SK-N-SH (cell line): ENCODE measurements around the gene PPP1R3D. TPM values are rescaled to one million over a fixed set of nuclear protein-coding genes. Genes with fewer than 3 reads are reported as not detected.

Experiments used
- CTCF ChIA-PET: fragments of 300-600, 350-600 bp; formaldehyde crosslinking; extraction: SDS; loops from one replicate; lab custom pipeline; 2021; lab: Yijun Ruan, JAX
- POLR2A ChIA-PET: fragments of 350-600 bp; sonication (Branson Sonifier 250); formaldehyde crosslinking; extraction: SDS; loops from one replicate; lab custom pipeline; 2020; ENCODE audit warnings: antibody characterized with exemption, inconsistent platforms; lab: Yijun Ruan, JAX
- DNase-seq: peaks from one replicate; pipeline ENCODE4 v3.0.0; 2012
- H2AFZ ChIP-seq: fragments of 200-600 bp; sonication (generic); 2 replicates; pipeline ENCODE4 v1.8.1; 2016; ENCODE audit warnings: antibody characterized with exemption, mild to moderate bottlenecking, low read depth
- H3F3A ChIP-seq: fragments of 200-600 bp; sonication (generic); replicated peaks from 2 replicates; pipeline ENCODE3; 2016; ENCODE audit warnings: antibody characterized with exemption, mild to moderate bottlenecking; ENCODE audit not compliant: insufficient read depth
- H3K27ac ChIP-seq, 2 experiments: fragments of 200-500 bp in 1 of 2; fragments of 200-600 bp in 1 of 2; sonication (Bioruptor generic) in 1 of 2; sonication (generic), shearing (Covaris generic) in 1 of 2; 2 replicates each; pipeline versions ENCODE4 v1.5.1 to v1.6.1; 2014 to 2016; ENCODE audit warnings: low read depth in 2 of 2, inconsistent platforms in 1 of 2, low read length in 1 of 2, mild to moderate bottlenecking in 1 of 2, mixed read lengths in 1 of 2
- H3K27me3 ChIP-seq: fragments of 200-600 bp; sonication (generic), shearing (Covaris generic); 2 replicates; pipeline ENCODE4 v1.6.1; 2016; ENCODE audit warnings: mixed run types; ENCODE audit not compliant: insufficient read depth
- H3K36me3 ChIP-seq, 2 experiments: fragments of 200-500 bp in 1 of 2; fragments of 200-600 bp in 1 of 2; sonication (Bioruptor generic) in 1 of 2; sonication (generic) in 1 of 2; replicated peaks in 1 of 2; 2 replicates each; pipeline versions ENCODE3 to v1.5.1; 2014 to 2016; ENCODE audit warnings: low read length in 1 of 2, mild to moderate bottlenecking in 1 of 2; ENCODE audit not compliant: insufficient read depth in 2 of 2, control insufficient read depth in 1 of 2
- H3K4me1 ChIP-seq, 2 experiments: fragments of 200-500 bp in 1 of 2; fragments of 200-600 bp in 1 of 2; sonication (Bioruptor generic) in 1 of 2; sonication (generic), shearing (Covaris generic) in 1 of 2; 2 replicates each; pipeline versions ENCODE4 v1.5.1 to v1.6.1; 2014 to 2016; ENCODE audit warnings: low read depth in 1 of 2, low read length in 1 of 2, mixed run types in 1 of 2; ENCODE audit not compliant: insufficient read depth in 2 of 2, control insufficient read depth in 1 of 2
- H3K4me2 ChIP-seq: fragments of 200-600 bp; sonication (generic), shearing (Covaris generic); 2 replicates; pipeline ENCODE4 v1.6.1; 2017; ENCODE audit warnings: mixed run types
- H3K4me3 ChIP-seq, 2 experiments: fragments of 200-500 bp in 1 of 2; fragments of 200-600 bp in 1 of 2; sonication (Bioruptor generic) in 1 of 2; sonication (generic), shearing (Covaris generic) in 1 of 2; 2 replicates each; pipeline versions ENCODE4 v1.5.1 to v1.8.1; 2014 to 2016; ENCODE audit warnings: low read depth in 2 of 2, inconsistent platforms in 1 of 2, low read length in 1 of 2, mild to moderate bottlenecking in 1 of 2, mixed read lengths in 1 of 2, moderate library complexity in 1 of 2
- H3K79me2 ChIP-seq: fragments of 200-600 bp; sonication (generic); 2 replicates; pipeline ENCODE4 v1.8.1; 2017; ENCODE audit warnings: mild to moderate bottlenecking; ENCODE audit not compliant: insufficient read depth
- H3K9ac ChIP-seq: fragments of 200-600 bp; sonication (generic); 2 replicates; pipeline ENCODE4 v1.6.1; 2017; ENCODE audit warnings: mixed run types
- H3K9me2 ChIP-seq: fragments of 200-600 bp; sonication (generic); 2 replicates; pipeline ENCODE4 v1.6.1; 2017; ENCODE audit warnings: mixed run types
- H3K9me3 ChIP-seq: fragments of 200-600 bp; sonication (generic); 2 replicates; pipeline ENCODE4 v1.6.1; 2017; ENCODE audit warnings: mixed run types, mild to moderate bottlenecking, moderate library complexity
- H4K20me1 ChIP-seq: fragments of 200-600 bp; sonication (generic); 2 replicates; pipeline ENCODE4 v1.6.1; 2017; ENCODE audit warnings: mild to moderate bottlenecking, mixed run types; ENCODE audit not compliant: insufficient read depth
- CHD2 ChIP-seq: fragments of 150-350 bp; IDR thresholded peaks from 2 replicates; pipeline ENCODE4 v1.6.1; 2018; ENCODE audit warnings: low read length; ENCODE audit not compliant: partially characterized antibody
- EP300 ChIP-seq, 2 experiments: IDR thresholded peaks; 2 replicates each; pipeline versions ENCODE4 v1.4.0 to v1.6.1; 2012; ENCODE audit warnings: borderline replicate concordance in 1 of 2, low read depth in 1 of 2, low read length in 1 of 2
- FOXM1 ChIP-seq: IDR thresholded peaks from 2 replicates; pipeline ENCODE4 v1.4.0; 2012; ENCODE audit warnings: low read depth, mild to moderate bottlenecking
- GATA2 ChIP-seq: sonication (generic); formaldehyde crosslinking; IDR thresholded peaks from 2 replicates; pipeline ENCODE4 v1.5.0; 2020; ENCODE audit warnings: mild to moderate bottlenecking, missing genetic modification reagents
- MXI1 ChIP-seq: IDR thresholded peaks from 2 replicates; pipeline ENCODE4 v1.6.1; 2012; ENCODE audit warnings: mild to moderate bottlenecking, low read depth, low read length, improper control_type of control experiment
- NFIC ChIP-seq: IDR thresholded peaks from 2 replicates; pipeline ENCODE4 v1.4.0; 2012; ENCODE audit warnings: borderline replicate concordance
- NRF1 ChIP-seq: IDR thresholded peaks from 2 replicates; pipeline ENCODE4 v1.6.1; 2012; ENCODE audit warnings: low read depth, mild to moderate bottlenecking, low read length
- POLR2AphosphoS5 ChIP-seq: IDR thresholded peaks from 2 replicates; pipeline ENCODE4 v1.6.1; 2012; ENCODE audit warnings: low read depth, low read length
- RAD21 ChIP-seq: IDR thresholded peaks from 2 replicates; pipeline ENCODE4 v1.6.1; 2012; ENCODE audit warnings: mild to moderate bottlenecking, low read length
- RCOR1 ChIP-seq: fragments of 150-350 bp; IDR thresholded peaks from 2 replicates; pipeline ENCODE4 v1.6.1; 2017; ENCODE audit warnings: antibody characterized with exemption, low read length
- RFX5 ChIP-seq: IDR thresholded peaks from 2 replicates; pipeline ENCODE4 v1.6.1; 2012; ENCODE audit warnings: mild to moderate bottlenecking, improper control_type of control experiment, low read length
- TCF12 ChIP-seq: IDR thresholded peaks from 2 replicates; pipeline ENCODE4 v1.4.0; 2012
- YY1 ChIP-seq: IDR thresholded peaks from 2 replicates; pipeline ENCODE4 v1.4.0; 2012; ENCODE audit warnings: low read depth, mild to moderate bottlenecking
- WGBS: methylation state at CpG from one replicate; pipeline ENCODE4 v1.1.6; 2017; ENCODE audit warnings: low lambda C conversion rate; 5-methylcytosine and 5-hydroxymethylcytosine counted together
- polyA plus RNA-seq, 3 experiments: library from polyadenylated mRNA; depleted of rRNA; stranded (reverse); fragments of >200 nt; gene quantifications; 2 replicates each; pipeline ENCODE4 v1.2.3, GENCODE V29; 2012
- TF ChIP-seq, protein P1 (sequence below): IDR thresholded peaks from 2 replicates; pipeline ENCODE4 v1.4.0; 2012; ENCODE audit warnings: low read depth, borderline replicate concordance
- TF ChIP-seq, protein P2 (sequence below): fragments of 150-350 bp; IDR thresholded peaks from 2 replicates; pipeline ENCODE4 v1.6.1; 2016; ENCODE audit warnings: mild to moderate bottlenecking, low read depth, low read length
- TF ChIP-seq, protein P3 (sequence below): IDR thresholded peaks from 2 replicates; pipeline ENCODE4 v1.4.0; 2012; ENCODE audit warnings: low read depth
- TF ChIP-seq, protein P4 (sequence below): IDR thresholded peaks from 2 replicates; pipeline ENCODE4 v1.4.0; 2012; ENCODE audit warnings: low read depth, borderline replicate concordance
- TF ChIP-seq, protein P5 (sequence below): IDR thresholded peaks from 2 replicates; pipeline ENCODE4 v1.6.1; 2012; ENCODE audit warnings: mild to moderate bottlenecking, low read depth, low read length, moderate library complexity
- TF ChIP-seq, protein P6 (sequence below): IDR thresholded peaks from 2 replicates; pipeline ENCODE4; 2012
- TF ChIP-seq, protein P7 (sequence below): fragments of 150-350 bp; IDR thresholded peaks from 2 replicates; pipeline ENCODE4 v1.6.1; 2017; ENCODE audit warnings: antibody characterized with exemption, low read length, low read depth, borderline replicate concordance

Gene PPP1R3D
- polyA plus RNA-seq, 1 of the 3 experiments (the other 2 are of a cell fraction): 0.87 TPM

DNA sequence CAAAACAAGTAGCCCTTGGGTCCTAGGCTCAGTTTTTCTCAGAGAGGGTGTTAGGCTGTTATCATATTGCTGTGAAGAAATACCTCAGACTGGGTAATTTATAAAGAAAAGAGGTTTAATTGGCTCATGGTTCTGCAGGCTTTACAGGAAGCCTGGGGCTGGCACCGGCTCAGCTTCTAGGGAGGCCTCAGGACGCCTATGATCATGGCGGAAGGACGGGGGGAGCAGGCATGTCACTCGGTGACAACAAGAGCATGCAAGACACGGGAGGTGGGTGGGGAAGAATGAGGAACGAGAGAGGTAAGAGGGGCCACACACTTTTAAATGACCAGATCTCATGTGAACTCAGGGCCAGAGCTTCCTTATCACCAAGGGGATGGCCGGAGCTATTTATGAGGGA, 45.1 kb upstream of the PPP1R3D start:
- Histone ChIP-seq H3K27me3 (no peaks in the 10 kb centered on the region), H3K36me3 (no peaks in the 10 kb centered on the region), H4K20me1 (no peaks in the 10 kb centered on the region), H2AFZ (no peak overlapping the region), H3K9me3 (0 out of 2 replicates have a peak, but pooled peaks cover 3% of the 10 kb centered on the region), H3F3A (no peaks in the 10 kb centered on the region), H3K4me3 (no peak overlapping the region), H3K79me2 (no peaks in the 10 kb centered on the region), H3K4me1 (no peaks in the 10 kb centered on the region), H3K27ac (no peak overlapping the region), H3K4me2 (no peak overlapping the region), H3K9me2 (0 out of 2 replicates have a peak, but pooled peaks cover 3% of the 10 kb centered on the region), H3K9ac (no peak overlapping the region)
- DNase-seq: no peak
- TF ChIP-seq, protein P1, sequence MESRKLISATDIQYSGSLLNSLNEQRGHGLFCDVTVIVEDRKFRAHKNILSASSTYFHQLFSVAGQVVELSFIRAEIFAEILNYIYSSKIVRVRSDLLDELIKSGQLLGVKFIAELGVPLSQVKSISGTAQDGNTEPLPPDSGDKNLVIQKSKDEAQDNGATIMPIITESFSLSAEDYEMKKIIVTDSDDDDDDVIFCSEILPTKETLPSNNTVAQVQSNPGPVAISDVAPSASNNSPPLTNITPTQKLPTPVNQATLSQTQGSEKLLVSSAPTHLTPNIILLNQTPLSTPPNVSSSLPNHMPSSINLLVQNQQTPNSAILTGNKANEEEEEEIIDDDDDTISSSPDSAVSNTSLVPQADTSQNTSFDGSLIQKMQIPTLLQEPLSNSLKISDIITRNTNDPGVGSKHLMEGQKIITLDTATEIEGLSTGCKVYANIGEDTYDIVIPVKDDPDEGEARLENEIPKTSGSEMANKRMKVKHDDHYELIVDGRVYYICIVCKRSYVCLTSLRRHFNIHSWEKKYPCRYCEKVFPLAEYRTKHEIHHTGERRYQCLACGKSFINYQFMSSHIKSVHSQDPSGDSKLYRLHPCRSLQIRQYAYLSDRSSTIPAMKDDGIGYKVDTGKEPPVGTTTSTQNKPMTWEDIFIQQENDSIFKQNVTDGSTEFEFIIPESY: no peak
- TF ChIP-seq, protein P2, sequence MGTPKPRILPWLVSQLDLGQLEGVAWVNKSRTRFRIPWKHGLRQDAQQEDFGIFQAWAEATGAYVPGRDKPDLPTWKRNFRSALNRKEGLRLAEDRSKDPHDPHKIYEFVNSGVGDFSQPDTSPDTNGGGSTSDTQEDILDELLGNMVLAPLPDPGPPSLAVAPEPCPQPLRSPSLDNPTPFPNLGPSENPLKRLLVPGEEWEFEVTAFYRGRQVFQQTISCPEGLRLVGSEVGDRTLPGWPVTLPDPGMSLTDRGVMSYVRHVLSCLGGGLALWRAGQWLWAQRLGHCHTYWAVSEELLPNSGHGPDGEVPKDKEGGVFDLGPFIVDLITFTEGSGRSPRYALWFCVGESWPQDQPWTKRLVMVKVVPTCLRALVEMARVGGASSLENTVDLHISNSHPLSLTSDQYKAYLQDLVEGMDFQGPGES: no peak
- TF ChIP-seq CHD2: no peak
- TF ChIP-seq, protein P3, sequence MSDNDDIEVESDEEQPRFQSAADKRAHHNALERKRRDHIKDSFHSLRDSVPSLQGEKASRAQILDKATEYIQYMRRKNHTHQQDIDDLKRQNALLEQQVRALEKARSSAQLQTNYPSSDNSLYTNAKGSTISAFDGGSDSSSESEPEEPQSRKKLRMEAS: no peak
- TF ChIP-seq NFIC: no peak
- TF ChIP-seq RAD21: no peak
- TF ChIP-seq, protein P4, sequence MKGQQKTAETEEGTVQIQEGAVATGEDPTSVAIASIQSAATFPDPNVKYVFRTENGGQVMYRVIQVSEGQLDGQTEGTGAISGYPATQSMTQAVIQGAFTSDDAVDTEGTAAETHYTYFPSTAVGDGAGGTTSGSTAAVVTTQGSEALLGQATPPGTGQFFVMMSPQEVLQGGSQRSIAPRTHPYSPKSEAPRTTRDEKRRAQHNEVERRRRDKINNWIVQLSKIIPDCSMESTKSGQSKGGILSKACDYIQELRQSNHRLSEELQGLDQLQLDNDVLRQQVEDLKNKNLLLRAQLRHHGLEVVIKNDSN: no peak
- TF ChIP-seq YY1: no peak
- TF ChIP-seq RFX5: no peak
- no peak for TF ChIP-seq NRF1
- TF ChIP-seq, protein P5, sequence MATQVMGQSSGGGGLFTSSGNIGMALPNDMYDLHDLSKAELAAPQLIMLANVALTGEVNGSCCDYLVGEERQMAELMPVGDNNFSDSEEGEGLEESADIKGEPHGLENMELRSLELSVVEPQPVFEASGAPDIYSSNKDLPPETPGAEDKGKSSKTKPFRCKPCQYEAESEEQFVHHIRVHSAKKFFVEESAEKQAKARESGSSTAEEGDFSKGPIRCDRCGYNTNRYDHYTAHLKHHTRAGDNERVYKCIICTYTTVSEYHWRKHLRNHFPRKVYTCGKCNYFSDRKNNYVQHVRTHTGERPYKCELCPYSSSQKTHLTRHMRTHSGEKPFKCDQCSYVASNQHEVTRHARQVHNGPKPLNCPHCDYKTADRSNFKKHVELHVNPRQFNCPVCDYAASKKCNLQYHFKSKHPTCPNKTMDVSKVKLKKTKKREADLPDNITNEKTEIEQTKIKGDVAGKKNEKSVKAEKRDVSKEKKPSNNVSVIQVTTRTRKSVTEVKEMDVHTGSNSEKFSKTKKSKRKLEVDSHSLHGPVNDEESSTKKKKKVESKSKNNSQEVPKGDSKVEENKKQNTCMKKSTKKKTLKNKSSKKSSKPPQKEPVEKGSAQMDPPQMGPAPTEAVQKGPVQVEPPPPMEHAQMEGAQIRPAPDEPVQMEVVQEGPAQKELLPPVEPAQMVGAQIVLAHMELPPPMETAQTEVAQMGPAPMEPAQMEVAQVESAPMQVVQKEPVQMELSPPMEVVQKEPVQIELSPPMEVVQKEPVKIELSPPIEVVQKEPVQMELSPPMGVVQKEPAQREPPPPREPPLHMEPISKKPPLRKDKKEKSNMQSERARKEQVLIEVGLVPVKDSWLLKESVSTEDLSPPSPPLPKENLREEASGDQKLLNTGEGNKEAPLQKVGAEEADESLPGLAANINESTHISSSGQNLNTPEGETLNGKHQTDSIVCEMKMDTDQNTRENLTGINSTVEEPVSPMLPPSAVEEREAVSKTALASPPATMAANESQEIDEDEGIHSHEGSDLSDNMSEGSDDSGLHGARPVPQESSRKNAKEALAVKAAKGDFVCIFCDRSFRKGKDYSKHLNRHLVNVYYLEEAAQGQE: no peak
- TF ChIP-seq GATA2 (CRISPR knock-in tag): no peak
- TF ChIP-seq MXI1: no peak
- no peak for TF ChIP-seq TCF12
- TF ChIP-seq POLR2AphosphoS5: no peak
- TF ChIP-seq RCOR1: no peak
- no peak for TF ChIP-seq EP300 (IDR thresholded peaks at IDR 0.05; ENCODE audit: borderline replicate concordance in 1 of 2, low read depth in 1 of 2, low read length in 1 of 2)
- TF ChIP-seq, protein P6, sequence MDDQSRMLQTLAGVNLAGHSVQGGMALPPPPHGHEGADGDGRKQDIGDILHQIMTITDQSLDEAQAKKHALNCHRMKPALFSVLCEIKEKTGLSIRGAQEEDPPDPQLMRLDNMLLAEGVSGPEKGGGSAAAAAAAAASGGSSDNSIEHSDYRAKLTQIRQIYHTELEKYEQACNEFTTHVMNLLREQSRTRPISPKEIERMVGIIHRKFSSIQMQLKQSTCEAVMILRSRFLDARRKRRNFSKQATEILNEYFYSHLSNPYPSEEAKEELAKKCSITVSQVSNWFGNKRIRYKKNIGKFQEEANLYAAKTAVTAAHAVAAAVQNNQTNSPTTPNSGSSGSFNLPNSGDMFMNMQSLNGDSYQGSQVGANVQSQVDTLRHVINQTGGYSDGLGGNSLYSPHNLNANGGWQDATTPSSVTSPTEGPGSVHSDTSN: no peak
- TF ChIP-seq, protein P7, sequence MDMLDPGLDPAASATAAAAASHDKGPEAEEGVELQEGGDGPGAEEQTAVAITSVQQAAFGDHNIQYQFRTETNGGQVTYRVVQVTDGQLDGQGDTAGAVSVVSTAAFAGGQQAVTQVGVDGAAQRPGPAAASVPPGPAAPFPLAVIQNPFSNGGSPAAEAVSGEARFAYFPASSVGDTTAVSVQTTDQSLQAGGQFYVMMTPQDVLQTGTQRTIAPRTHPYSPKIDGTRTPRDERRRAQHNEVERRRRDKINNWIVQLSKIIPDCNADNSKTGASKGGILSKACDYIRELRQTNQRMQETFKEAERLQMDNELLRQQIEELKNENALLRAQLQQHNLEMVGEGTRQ: no peak
- TF ChIP-seq FOXM1: no peak
- ChIA-PET CTCF (interaction anchor here (1.0 to 1.1 kb wide), 3 partner anchors 13 to 30 kb away, joined by 3 read pairs; no protein-coding TSS in a partner anchor), POLR2A (no interaction called here)
- WGBS: 63% methylated on average over 8 of the region's 8 CpGs
